Measurements from ENCODE around the gene ARHGAP12.

DNA sequence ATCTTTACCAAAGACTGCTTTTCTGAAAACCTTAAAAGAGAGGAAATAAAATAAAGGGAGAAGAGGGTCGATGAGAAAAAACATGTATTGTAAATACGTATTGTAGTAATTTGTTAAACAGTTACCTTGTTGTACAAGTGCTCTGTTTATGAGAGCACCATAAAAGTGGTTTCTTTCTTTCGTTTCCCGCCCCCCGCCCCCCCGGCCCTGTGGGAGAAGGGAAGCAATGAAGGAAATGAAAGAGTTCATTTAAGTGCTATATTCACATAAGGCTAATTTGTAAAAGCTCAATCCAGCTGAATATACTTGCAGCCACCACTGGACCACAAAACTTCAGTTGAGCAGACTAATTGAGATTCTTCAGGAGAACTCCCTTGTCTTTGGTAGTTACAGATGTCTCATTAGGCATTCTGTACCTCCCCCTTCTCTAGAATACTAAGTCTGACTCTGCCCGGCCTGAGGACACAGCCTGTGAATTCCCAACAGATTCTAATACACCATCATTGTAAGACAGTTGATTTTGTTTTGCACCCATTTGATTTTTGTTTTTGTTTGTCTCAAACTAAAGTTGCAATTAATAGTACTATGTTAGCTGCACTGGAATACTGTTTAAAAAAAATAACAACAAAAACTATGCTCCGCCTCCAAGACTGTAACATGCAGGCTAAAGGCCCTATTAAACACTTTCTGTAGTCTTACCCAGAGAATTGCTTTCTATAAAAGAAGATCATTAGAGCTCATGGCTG, 124.9 kb downstream of the ARHGAP12 start:
- TF ChIP-seq ZNF121 (tag by site-specific recombination; IDR thresholded peaks at IDR 0.05) (no peak), ZNF133 (tag by site-specific recombination; IDR thresholded peaks at IDR 0.05) (no peak), ZNF146 (tag by site-specific recombination; IDR thresholded peaks at IDR 0.05) (no peak), ZNF140 (tag by site-specific recombination; IDR thresholded peaks at IDR 0.05) (no peak), MYNN (tag by site-specific recombination; IDR thresholded peaks at IDR 0.05; ENCODE audit: borderline replicate concordance) (no peak)
- TF ChIP-seq, protein P1, sequence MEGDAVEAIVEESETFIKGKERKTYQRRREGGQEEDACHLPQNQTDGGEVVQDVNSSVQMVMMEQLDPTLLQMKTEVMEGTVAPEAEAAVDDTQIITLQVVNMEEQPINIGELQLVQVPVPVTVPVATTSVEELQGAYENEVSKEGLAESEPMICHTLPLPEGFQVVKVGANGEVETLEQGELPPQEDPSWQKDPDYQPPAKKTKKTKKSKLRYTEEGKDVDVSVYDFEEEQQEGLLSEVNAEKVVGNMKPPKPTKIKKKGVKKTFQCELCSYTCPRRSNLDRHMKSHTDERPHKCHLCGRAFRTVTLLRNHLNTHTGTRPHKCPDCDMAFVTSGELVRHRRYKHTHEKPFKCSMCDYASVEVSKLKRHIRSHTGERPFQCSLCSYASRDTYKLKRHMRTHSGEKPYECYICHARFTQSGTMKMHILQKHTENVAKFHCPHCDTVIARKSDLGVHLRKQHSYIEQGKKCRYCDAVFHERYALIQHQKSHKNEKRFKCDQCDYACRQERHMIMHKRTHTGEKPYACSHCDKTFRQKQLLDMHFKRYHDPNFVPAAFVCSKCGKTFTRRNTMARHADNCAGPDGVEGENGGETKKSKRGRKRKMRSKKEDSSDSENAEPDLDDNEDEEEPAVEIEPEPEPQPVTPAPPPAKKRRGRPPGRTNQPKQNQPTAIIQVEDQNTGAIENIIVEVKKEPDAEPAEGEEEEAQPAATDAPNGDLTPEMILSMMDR (tag by site-specific recombination; IDR thresholded peaks at IDR 0.05) = no peak
